GM06990 (cell line): ENCODE data around the gene CHST12.
"Not testable (repeated sequence)": the region's sequence is repeated elsewhere in the genome, so short reads cannot be mapped to it uniquely, and the experiment has no call there.

Experiments
- DNase-seq: peaks from one replicate; pipeline ENCODE4 v3.0.0-alpha.2; 2011; ENCODE audit not compliant: insufficient read length; ENCODE audit errors: extremely low read depth
- H3K27me3 ChIP-seq: replicated peaks from 2 replicates; pipeline ENCODE4 v1.6.0; 2011; ENCODE audit warnings: low read length; ENCODE audit not compliant: control insufficient read depth, insufficient read depth
- H3K36me3 ChIP-seq: 2 replicates; pipeline ENCODE4 v1.5.1; 2011; ENCODE audit warnings: low read length; ENCODE audit not compliant: control insufficient read depth, insufficient read depth
- H3K4me3 ChIP-seq: replicated peaks from 2 replicates; pipeline ENCODE4 v1.5.1; 2011; ENCODE audit warnings: low read depth, mild to moderate bottlenecking, control low read depth, low read length
- TF ChIP-seq, protein P1 (sequence below): IDR thresholded peaks from 2 replicates; pipeline ENCODE4 v1.5.1; 2011; ENCODE audit warnings: low read length, control low read depth, mild to moderate bottlenecking, inconsistent platforms; ENCODE audit not compliant: insufficient read depth, poor library complexity, severe bottlenecking

CHST12 gene

DNA sequence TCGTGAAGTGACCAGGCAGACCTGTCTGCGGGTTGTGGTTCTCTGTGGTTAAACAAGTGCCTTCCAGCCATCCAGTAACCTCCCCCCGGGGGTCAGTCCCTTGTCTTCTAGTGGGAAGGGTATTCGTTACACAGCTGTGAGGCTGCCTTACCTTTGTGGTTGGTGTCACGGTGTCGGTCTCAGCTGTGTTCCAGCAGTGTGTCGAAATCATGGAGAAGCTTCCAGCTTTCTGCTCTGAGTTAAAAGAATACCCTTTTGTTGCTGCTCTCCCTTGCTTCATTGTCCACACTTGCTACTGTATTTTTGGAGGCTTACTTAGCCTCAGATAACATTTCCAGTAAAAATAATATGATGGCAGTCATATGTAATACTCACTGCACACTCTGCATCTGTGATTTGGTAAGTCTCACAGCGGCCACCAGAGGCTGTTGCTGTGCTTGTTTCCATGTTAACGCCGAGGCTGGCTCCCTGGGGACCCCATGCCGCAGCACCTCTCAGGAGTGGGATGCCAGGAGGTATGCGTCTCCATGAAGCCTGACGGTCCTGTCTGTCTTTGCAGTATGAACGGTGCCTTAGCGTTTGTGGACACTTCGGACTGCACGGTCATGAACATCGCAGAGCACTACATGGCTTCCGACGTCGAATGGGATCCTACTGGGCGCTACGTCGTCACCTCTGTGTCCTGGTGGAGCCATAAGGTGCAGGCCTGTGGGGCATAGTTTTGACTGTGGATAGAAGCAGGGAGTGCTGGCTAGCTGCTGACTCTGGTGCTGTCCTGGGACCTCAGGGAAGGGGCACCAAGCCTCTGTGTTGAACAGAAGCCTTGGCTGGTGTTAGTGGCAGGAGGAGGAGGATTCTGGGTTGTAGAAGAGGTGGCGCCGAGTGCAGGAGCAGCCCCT is 28.3 kb upstream of the CHST12 start:
- no peak overlapping the region for H3K4me3 ChIP-seq
- no peaks in the 10 kb centered on the region for H3K27me3 ChIP-seq
- no peak for DNase-seq
- TF ChIP-seq, protein P1, sequence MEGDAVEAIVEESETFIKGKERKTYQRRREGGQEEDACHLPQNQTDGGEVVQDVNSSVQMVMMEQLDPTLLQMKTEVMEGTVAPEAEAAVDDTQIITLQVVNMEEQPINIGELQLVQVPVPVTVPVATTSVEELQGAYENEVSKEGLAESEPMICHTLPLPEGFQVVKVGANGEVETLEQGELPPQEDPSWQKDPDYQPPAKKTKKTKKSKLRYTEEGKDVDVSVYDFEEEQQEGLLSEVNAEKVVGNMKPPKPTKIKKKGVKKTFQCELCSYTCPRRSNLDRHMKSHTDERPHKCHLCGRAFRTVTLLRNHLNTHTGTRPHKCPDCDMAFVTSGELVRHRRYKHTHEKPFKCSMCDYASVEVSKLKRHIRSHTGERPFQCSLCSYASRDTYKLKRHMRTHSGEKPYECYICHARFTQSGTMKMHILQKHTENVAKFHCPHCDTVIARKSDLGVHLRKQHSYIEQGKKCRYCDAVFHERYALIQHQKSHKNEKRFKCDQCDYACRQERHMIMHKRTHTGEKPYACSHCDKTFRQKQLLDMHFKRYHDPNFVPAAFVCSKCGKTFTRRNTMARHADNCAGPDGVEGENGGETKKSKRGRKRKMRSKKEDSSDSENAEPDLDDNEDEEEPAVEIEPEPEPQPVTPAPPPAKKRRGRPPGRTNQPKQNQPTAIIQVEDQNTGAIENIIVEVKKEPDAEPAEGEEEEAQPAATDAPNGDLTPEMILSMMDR = no peak
- peaks cover 79% of the 10 kb centered on the region for H3K36me3 ChIP-seq

DNA sequence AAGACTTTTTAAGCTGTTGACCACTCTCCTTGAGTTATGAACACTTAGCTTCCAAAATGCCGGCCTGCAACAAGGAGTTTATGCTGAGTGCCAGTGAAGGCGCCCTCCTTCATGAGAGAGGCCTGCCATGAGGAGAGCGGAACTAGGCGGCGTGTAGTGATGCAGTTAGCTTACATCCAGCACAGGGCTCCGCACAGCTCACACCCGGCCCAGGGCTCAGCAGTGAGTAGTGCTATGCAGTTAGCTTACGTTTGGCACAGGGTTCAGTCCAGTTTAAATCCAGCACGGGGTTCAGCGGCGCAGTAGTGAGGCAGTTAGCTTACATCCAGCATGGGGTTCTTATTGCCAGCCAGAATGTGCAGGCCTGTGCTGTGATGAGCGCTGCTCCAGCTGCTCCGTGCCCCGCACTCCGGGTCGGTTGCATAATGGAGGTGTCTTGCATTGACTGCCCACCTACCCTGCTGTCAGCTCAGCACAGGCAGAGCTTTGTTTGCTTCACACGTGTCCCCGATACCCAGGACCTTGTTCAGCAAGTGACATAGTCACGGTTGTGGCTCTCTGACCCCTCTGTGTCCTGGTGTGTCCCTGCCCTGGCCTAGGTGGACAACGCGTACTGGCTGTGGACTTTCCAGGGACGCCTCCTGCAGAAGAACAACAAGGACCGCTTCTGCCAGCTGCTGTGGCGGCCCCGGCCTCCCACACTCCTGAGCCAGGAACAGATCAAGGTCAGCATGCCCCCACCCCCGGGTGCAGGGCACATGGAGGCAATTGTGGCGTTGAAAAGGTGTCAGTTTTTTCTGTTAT is 26.9 kb upstream of the CHST12 start:
- peaks cover 80% of the 10 kb centered on the region for H3K36me3 ChIP-seq
- TF ChIP-seq, protein P1 = no peak
- no peaks in the 10 kb centered on the region for H3K27me3 ChIP-seq
- DNase-seq = no peak
- H3K4me3 ChIP-seq = no peak overlapping the region

DNA sequence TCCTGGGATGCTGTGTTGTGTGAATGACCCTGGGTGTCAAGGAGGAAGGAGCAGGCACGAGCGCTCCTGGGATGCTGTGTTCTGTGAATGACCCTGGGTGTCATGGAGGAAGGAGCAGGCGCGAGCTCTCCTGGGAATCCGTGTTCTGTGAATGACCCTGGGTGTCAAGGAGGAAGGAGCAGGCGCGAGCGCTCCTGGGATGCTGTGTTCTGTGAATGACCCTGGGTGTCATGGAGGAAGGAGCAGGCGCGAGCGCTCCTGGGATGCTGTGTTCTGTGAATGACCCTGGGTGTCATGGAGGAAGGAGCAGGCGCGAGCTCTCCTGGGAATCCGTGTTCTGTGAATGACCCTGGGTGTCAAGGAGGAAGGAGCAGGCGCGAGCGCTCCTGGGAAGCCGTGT is 25.9 kb upstream of the CHST12 start:
- not testable (repeated sequence) for DNase-seq, H3K4me3 ChIP-seq, H3K27me3 ChIP-seq
- peaks cover 75% of the 10 kb centered on the region for H3K36me3 ChIP-seq

DNA sequence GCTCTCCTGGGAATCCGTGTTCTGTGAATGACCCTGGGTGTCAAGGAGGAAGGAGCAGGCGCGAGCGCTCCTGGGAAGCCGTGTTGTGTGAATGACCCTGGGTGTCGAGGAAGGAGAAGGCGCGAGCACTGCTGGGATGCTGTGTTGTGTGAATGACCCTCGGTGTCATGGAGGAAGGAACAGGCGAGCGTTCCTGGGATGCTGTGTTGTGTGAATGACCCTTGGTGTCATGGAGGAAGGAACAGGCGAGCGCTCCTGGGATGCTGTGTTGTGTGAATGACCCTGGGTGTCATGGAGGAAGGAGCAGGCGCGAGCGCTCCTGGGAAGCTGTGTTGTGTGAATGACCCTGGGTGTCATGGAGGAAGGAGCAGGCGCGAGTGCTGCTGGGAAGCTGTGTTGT is 25.3 kb upstream of the CHST12 start:
- H3K27me3 ChIP-seq, DNase-seq, H3K4me3 ChIP-seq: not testable (repeated sequence)
- H3K36me3 ChIP-seq = peaks cover 69% of the 10 kb centered on the region

DNA sequence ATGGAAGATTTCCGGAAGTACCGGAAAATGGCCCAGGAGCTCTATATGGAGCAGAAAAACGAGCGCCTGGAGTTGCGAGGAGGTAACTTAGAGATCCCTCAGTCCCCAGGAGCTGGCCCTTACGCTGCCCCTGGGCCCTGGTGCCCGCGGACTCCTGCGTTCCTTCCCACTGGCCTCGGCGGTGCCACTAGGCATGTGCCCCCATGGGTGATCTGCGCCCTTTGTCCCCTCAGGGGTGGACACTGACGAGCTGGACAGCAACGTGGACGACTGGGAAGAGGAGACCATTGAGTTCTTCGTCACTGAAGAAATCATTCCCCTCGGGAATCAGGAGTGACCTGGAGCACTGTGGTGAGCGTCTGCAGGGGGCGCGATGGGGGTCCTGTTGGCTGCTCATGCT is 24.2 kb upstream of the CHST12 start:
- TF ChIP-seq, protein P1 = no peak
- peaks cover 61% of the 10 kb centered on the region for H3K36me3 ChIP-seq
- no peaks in the 10 kb centered on the region for H3K27me3 ChIP-seq
- no peak for DNase-seq
- H3K4me3 ChIP-seq = no peak overlapping the region

DNA sequence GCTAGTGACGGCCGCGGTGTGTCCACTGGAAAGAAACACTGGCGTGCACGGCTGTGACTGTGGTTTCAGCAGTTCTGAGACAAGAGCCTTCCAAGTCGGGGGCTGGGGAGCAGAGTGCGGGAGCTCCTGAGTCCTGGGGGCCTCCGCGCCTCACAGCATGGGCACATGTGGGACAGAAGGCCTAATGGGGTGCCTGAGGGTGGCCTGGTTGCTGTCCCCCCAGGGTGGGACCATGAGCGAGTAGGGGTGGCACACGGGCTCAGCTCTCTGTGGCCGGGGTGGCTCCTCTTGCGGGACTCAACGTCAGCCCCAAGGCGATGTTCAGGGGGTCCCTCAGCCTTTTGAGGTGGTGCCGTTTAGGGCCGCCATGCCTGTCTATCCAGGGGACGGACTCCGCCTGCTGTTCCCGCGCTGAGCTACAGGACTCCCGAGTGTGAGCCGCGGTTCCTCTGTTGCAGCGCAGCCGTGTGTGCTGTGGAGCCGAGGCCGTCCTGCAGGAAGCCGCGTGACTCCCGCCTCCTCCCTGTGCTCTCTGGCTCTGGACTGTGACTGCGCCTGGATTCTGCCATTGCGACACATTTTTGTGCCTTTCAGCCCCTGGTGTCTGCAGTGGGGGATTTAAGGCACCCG is 23.5 kb upstream of the CHST12 start:
- peaks cover 57% of the 10 kb centered on the region for H3K36me3 ChIP-seq
- no peaks in the 10 kb centered on the region for H3K27me3 ChIP-seq
- no peak overlapping the region for H3K4me3 ChIP-seq
- TF ChIP-seq, protein P1 = no peak
- no peak for DNase-seq
